Suprapubic skin (tissue), 4 donors: ENCODE results near the gene NDUFS3. TPM values are rescaled to one million over a fixed set of nuclear protein-coding genes. Genes with fewer than 3 reads are reported as not detected.

Source experiments
- DNase-seq, 2 donors: peaks; one replicate each; pipeline ENCODE4 v3.0.0-alpha.2; 2019; ENCODE audit warnings: low spot score in 2 of 2
- H3K27ac ChIP-seq: fragments of 200-600 bp; sonication (generic); one replicate; pipeline ENCODE4 v1.5.1; 2019
- H3K27me3 ChIP-seq: fragments of 200-600 bp; sonication (generic); one replicate; pipeline ENCODE4 v1.5.1; 2019
- H3K36me3 ChIP-seq: fragments of 200-600 bp; sonication (generic); one replicate; pipeline ENCODE4 v1.5.1; 2019
- H3K4me1 ChIP-seq: fragments of 200-600 bp; sonication (generic); one replicate; pipeline ENCODE4 v1.5.1; 2019
- H3K4me3 ChIP-seq: fragments of 200-600 bp; sonication (generic); one replicate; pipeline ENCODE4 v1.5.1; 2019; ENCODE audit warnings: mild to moderate bottlenecking
- H3K9me3 ChIP-seq: fragments of 200-600 bp; sonication (generic); one replicate; pipeline ENCODE4 v1.5.1; 2019
- CTCF ChIP-seq, 2 donors: fragments of 200-600 bp in 1 of 2; fragments of 450-650 bp in 1 of 2; sonication (generic) in 1 of 2; IDR thresholded peaks; one replicate each; pipeline ENCODE4 v1.5.1; 2016 to 2019; ENCODE audit warnings: antibody characterized with exemption in 2 of 2, mild to moderate bottlenecking in 1 of 2, moderate library complexity in 1 of 2
- EP300 ChIP-seq: sonication (generic); formaldehyde crosslinking; IDR thresholded peaks from one replicate; pipeline ENCODE4 v1.6.1; 2017; ENCODE audit warnings: antibody characterized with exemption
- POLR2A ChIP-seq, 2 donors: fragments of 450-650 bp; IDR thresholded peaks; one replicate each; pipeline ENCODE4 v1.6.1; 2017; ENCODE audit warnings: antibody characterized with exemption in 2 of 2, mild to moderate bottlenecking in 2 of 2, moderate library complexity in 2 of 2
- POLR2AphosphoS5 ChIP-seq, 3 donors: sonication (generic); formaldehyde crosslinking; IDR thresholded peaks; one replicate each; pipeline ENCODE4 v1.6.1; 2017; ENCODE audit warnings: antibody characterized with exemption in 3 of 3
- WGBS: methylation state at CpG from one replicate; pipeline ENCODE4 v1.1.5; 2018; 5-methylcytosine and 5-hydroxymethylcytosine counted together
- total RNA-seq, 4 donors: library from RNA; depleted of rRNA; stranded (reverse); fragments of >200 nt; gene quantifications; one replicate each; pipeline ENCODE4 v1.1.0, GENCODE V29; 2016

The NDUFS3 gene
- total RNA-seq, 4 donors from 2014 or later: 41.3 to 79.5 (median 62.5) TPM

- Histone ChIP-seq H3K4me3 (no peak overlapping the region), H3K27me3 (no peaks in the 10 kb centered on the region), H3K36me3 (peaks cover 5% of the 10 kb centered on the region), H3K4me1 (peaks cover 14% of the 10 kb centered on the region), H3K9me3 (no peaks in the 10 kb centered on the region), H3K27ac (no peak overlapping the region)
- 86% methylated on average over 3 of the region's 3 CpGs for WGBS
- DNase-seq: no peak
- TF ChIP-seq CTCF (IDR thresholded peaks at IDR 0.05): no peak
- no peak for TF ChIP-seq EP300
- TF ChIP-seq POLR2AphosphoS5 (IDR thresholded peaks at IDR 0.05): no peak
- no peak for TF ChIP-seq POLR2A (IDR thresholded peaks at IDR 0.05)
These were observed 27.0 kb downstream of the NDUFS3 start for GRCh38 chr11:47605921-47606320.

DNA sequence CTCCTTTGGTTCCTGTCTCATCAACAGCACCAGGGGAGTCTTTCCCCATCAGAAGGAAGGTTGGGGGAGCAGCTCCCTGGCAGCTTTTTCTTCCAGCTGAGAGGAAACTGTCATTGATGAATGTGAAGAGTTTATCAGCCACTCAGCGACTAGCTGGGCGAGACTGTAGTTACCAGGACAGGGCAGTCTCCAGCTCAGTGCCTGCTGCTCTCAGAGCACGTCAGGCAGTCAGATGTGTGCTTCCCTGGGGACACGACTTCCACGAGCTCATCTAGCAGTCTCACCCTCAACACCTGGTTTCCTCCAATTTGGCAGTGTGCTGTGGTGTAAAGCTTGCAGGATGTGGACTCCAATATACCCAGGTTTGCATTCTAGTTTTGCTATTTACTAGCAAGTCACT, 27.9 kb downstream of the NDUFS3 start:
- Histone ChIP-seq H3K4me1 (peaks cover 20% of the 10 kb centered on the region), H3K27ac (no peak overlapping the region), H3K4me3 (no peak overlapping the region), H3K36me3 (peaks cover 5% of the 10 kb centered on the region), H3K9me3 (no peaks in the 10 kb centered on the region), H3K27me3 (no peaks in the 10 kb centered on the region)
- TF ChIP-seq EP300: no peak
- no peak for TF ChIP-seq CTCF (IDR thresholded peaks at IDR 0.05)
- no peak for TF ChIP-seq POLR2A (IDR thresholded peaks at IDR 0.05)
- TF ChIP-seq POLR2AphosphoS5 (IDR thresholded peaks at IDR 0.05): no peak
- peak; percentile 40 to 54 for DNase-seq
- WGBS: 68% methylated on average over 5 of the region's 5 CpGs

GRCh38 chr11:47607380-47607779, 28.5 kb downstream of the NDUFS3 start:
- TF ChIP-seq POLR2A (IDR thresholded peaks at IDR 0.05): no peak
- no peak for TF ChIP-seq POLR2AphosphoS5 (IDR thresholded peaks at IDR 0.05)
- TF ChIP-seq CTCF (IDR thresholded peaks at IDR 0.05): no peak
- no peak for TF ChIP-seq EP300
- H3K27ac ChIP-seq: peak overlapping the region; percentile 29
- H3K36me3 ChIP-seq: peaks cover 5% of the 10 kb centered on the region
- H3K9me3 ChIP-seq: no peaks in the 10 kb centered on the region
- WGBS: 60% methylated on average over 7 of the region's 7 CpGs
- H3K27me3 ChIP-seq: no peaks in the 10 kb centered on the region
- peaks cover 20% of the 10 kb centered on the region for H3K4me1 ChIP-seq
- no peak overlapping the region for H3K4me3 ChIP-seq
- DNase-seq: peak; percentile 57 to 80

DNA sequence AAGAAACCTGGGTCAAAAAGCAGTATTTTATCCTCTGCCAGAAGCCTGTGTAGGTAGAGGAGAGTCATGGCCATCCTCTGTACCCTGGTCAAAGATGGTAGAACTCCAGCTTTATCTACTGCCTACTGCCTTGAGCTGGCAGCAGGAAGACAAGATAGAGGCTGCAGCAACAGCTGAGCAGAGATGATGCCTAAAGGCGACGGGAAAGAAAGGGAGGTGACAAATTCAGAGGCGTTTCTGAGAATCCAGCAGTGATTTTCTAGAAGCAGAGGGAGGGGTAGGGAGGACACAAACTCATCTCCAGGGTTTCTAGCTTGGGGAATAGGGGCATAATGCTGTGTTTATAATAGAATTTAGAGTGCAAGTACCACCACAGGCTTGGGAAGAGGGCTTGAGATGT, 30.8 kb downstream of the NDUFS3 start:
- no peak overlapping the region for H3K4me3 ChIP-seq
- TF ChIP-seq EP300: no peak
- TF ChIP-seq POLR2AphosphoS5 (IDR thresholded peaks at IDR 0.05): no peak
- no peak for TF ChIP-seq POLR2A (IDR thresholded peaks at IDR 0.05)
- no peak for TF ChIP-seq CTCF (IDR thresholded peaks at IDR 0.05)
- H3K27ac ChIP-seq: no peak overlapping the region
- no peaks in the 10 kb centered on the region for H3K9me3 ChIP-seq
- peaks cover 20% of the 10 kb centered on the region for H3K4me1 ChIP-seq
- DNase-seq: peak in 1 of 2 donors; percentile 12
- H3K36me3 ChIP-seq: peaks cover 5% of the 10 kb centered on the region
- WGBS: 51% methylated on average over 3 of the region's 3 CpGs
- no peaks in the 10 kb centered on the region for H3K27me3 ChIP-seq

- WGBS: 51% methylated on average over 6 of the region's 6 CpGs
These were observed 32.5 kb downstream of the NDUFS3 start for GRCh38 chr11:47611348-47611794.

GRCh38 chr11:47615249-47615648, 36.4 kb downstream of the NDUFS3 start:
- H3K4me1 ChIP-seq: peaks cover 19% of the 10 kb centered on the region
- DNase-seq: no peak
- H3K36me3 ChIP-seq: peaks cover 17% of the 10 kb centered on the region
- no peak overlapping the region for H3K27ac ChIP-seq
- no peaks in the 10 kb centered on the region for H3K9me3 ChIP-seq
- no peak overlapping the region for H3K4me3 ChIP-seq
- TF ChIP-seq EP300 (no peak), POLR2A (IDR thresholded peaks at IDR 0.05) (no peak), CTCF (IDR thresholded peaks at IDR 0.05) (no peak), POLR2AphosphoS5 (IDR thresholded peaks at IDR 0.05) (no peak)
- H3K27me3 ChIP-seq: no peaks in the 10 kb centered on the region

More at GRCh38 chr11:47611348-47611794, 32.5 kb downstream of the NDUFS3 start:
- Histone ChIP-seq H3K4me1 (peaks cover 20% of the 10 kb centered on the region), H3K27me3 (no peaks in the 10 kb centered on the region), H3K4me3 (no peak overlapping the region), H3K9me3 (no peaks in the 10 kb centered on the region), H3K36me3 (peaks cover 5% of the 10 kb centered on the region), H3K27ac (no peak overlapping the region)
- no peak for TF ChIP-seq POLR2A (IDR thresholded peaks at IDR 0.05)
- peak in 1 of 2 donors; percentile 32 for DNase-seq
